H1 (cell line): ENCODE measurements around the gene PTGES. TPM values are rescaled to one million over a fixed set of nuclear protein-coding genes. Genes with fewer than 3 reads are reported as not detected.

ENCODE experiments used
- CTCF ChIA-PET: fragments of 300-600 bp; sonication (Branson Sonifier 250); formaldehyde crosslinking; loops from one replicate; lab custom pipeline; 2021; ENCODE audit not compliant: partially characterized antibody; lab: Charles Lee
- POLR2A ChIA-PET: fragments of 300-600 bp; sonication (Branson Sonifier 250); formaldehyde crosslinking; loops from one replicate; lab custom pipeline; 2021; ENCODE audit warnings: inconsistent platforms; ENCODE audit not compliant: partially characterized antibody; lab: Charles Lee
- DNase-seq, 2 experiments: peaks; one replicate each; pipeline versions ENCODE4 v3.0.0 to v3.0.0-alpha.2; 2010 to 2022; ENCODE audit warnings: low spot score in 2 of 2, low read depth in 1 of 2, mixed read lengths in 1 of 2
- FAIRE-seq: peaks from 2 replicates; lab custom pipeline; 2011; peaks lifted over from hg19 to GRCh38; lab: Jason Lieb, UNC
- H2AFZ ChIP-seq: 2 replicates; pipeline ENCODE4 v1.8.1; 2012; ENCODE audit warnings: low read length, inconsistent platforms
- H2AK5ac ChIP-seq: 2 replicates; pipeline ENCODE4 v1.6.1; 2013; ENCODE audit warnings: low read depth, low read length
- H2BK120ac ChIP-seq: replicated peaks from 2 replicates; pipeline ENCODE3; 2013; ENCODE audit warnings: low read depth, low read length, inconsistent platforms
- H2BK12ac ChIP-seq: 2 replicates; pipeline ENCODE4 v1.6.1; 2013; ENCODE audit warnings: low read depth, low read length
- H2BK15ac ChIP-seq: 2 replicates; pipeline ENCODE4 v1.6.1; 2013; ENCODE audit warnings: low read length
- H2BK20ac ChIP-seq: 2 replicates; pipeline ENCODE4 v1.6.1; 2013; ENCODE audit warnings: low read length
- H2BK5ac ChIP-seq: 2 replicates; pipeline ENCODE4 v1.6.1; 2013; ENCODE audit warnings: low read depth, low read length
- H3K14ac ChIP-seq: 2 replicates; pipeline ENCODE4 v1.6.1; 2013; ENCODE audit warnings: inconsistent platforms; ENCODE audit not compliant: insufficient read length
- H3K18ac ChIP-seq: 2 replicates; pipeline ENCODE4 v1.6.1; 2013; ENCODE audit warnings: low read length; ENCODE audit errors: extremely low read depth
- H3K23ac ChIP-seq: 2 replicates; pipeline ENCODE4 v1.6.1; 2013; ENCODE audit warnings: inconsistent platforms; ENCODE audit not compliant: insufficient read length
- H3K23me2 ChIP-seq: 2 replicates; pipeline ENCODE4 v1.6.1; 2013; ENCODE audit warnings: low read depth, low read length
- H3K27ac ChIP-seq: 2 replicates; pipeline ENCODE4 v1.6.1; 2011; ENCODE audit warnings: low read depth, low read length, inconsistent platforms
- H3K27me3 ChIP-seq, 4 experiments: replicated peaks in 1 of 4; 1 replicate in 1 of 4; 2 replicates in 3 of 4; pipeline versions ENCODE4 v1.6.1 to v1.8.1; 2011 to 2013; ENCODE audit warnings: low read length in 3 of 4, mild to moderate bottlenecking in 3 of 4, inconsistent platforms in 2 of 4, mixed read lengths in 2 of 4, moderate library complexity in 1 of 4; ENCODE audit not compliant: control insufficient read depth in 3 of 4, insufficient read depth in 3 of 4; ENCODE audit errors: extremely low read depth in 1 of 4
- H3K36me3 ChIP-seq, 4 experiments: 2 replicates each; pipeline versions ENCODE4 v1.6.1 to v1.8.1; 2011 to 2013; ENCODE audit warnings: mild to moderate bottlenecking in 4 of 4, low read length in 3 of 4, moderate library complexity in 2 of 4, control low read depth in 1 of 4, inconsistent platforms in 1 of 4; ENCODE audit not compliant: insufficient read depth in 4 of 4, control insufficient read depth in 2 of 4
- H3K4ac ChIP-seq: replicated peaks from 2 replicates; pipeline ENCODE3; 2013; ENCODE audit warnings: low read length, low read depth, mixed read lengths, inconsistent platforms; ENCODE audit not compliant: insufficient read length
- H3K4me1 ChIP-seq, 4 experiments: replicated peaks in 1 of 4; 1 replicate in 1 of 4; 2 replicates in 3 of 4; pipeline versions ENCODE4 v1.6.1 to v1.8.1; 2011 to 2013; ENCODE audit warnings: low read length in 3 of 4, inconsistent platforms in 2 of 4, mixed read lengths in 1 of 4; ENCODE audit not compliant: insufficient read depth in 4 of 4, control insufficient read depth in 3 of 4
- H3K4me2 ChIP-seq, 2 experiments: 2 replicates each; pipeline versions ENCODE4 v1.6.1 to v1.8.1; 2011 to 2013; ENCODE audit warnings: low read depth in 2 of 2, low read length in 2 of 2, control low read depth in 1 of 2, inconsistent platforms in 1 of 2, mild to moderate bottlenecking in 1 of 2; ENCODE audit not compliant: insufficient read depth in 1 of 2
- H3K4me3 ChIP-seq, 4 experiments: fragments of 200-600, 300-600 bp in 1 of 4; sonication (generic), shearing (Covaris generic), sonication (Bioruptor Twin) in 1 of 4; 2 replicates each; pipeline versions ENCODE4 v1.5.1 to v1.8.1; 2011 to 2016; ENCODE audit warnings: low read length in 4 of 4, low read depth in 3 of 4, control low read depth in 2 of 4, inconsistent platforms in 2 of 4, mild to moderate bottlenecking in 2 of 4, mixed read lengths in 1 of 4, moderate library complexity in 1 of 4; ENCODE audit not compliant: insufficient read depth in 2 of 4; ENCODE audit errors: extremely low read depth in 1 of 4
- H3K56ac ChIP-seq: replicated peaks from 2 replicates; pipeline ENCODE3; 2013; ENCODE audit warnings: low read depth, mild to moderate bottlenecking, mixed read lengths, low read length, inconsistent platforms; ENCODE audit not compliant: insufficient read length
- H3K79me1 ChIP-seq: 2 replicates; pipeline ENCODE4 v1.6.1; 2013; ENCODE audit warnings: low read depth, low read length, control low read depth
- H3K79me2 ChIP-seq, 2 experiments: 2 replicates each; pipeline versions ENCODE4 v1.6.1 to v1.8.1; 2012 to 2013; ENCODE audit warnings: low read length in 2 of 2, mild to moderate bottlenecking in 2 of 2, inconsistent platforms in 1 of 2; ENCODE audit not compliant: insufficient read depth in 2 of 2, control insufficient read depth in 1 of 2
- H3K9ac ChIP-seq, 4 experiments: replicated peaks in 1 of 4; 1 replicate in 1 of 4; 2 replicates in 3 of 4; pipeline versions ENCODE4 v1.6.1 to v1.8.1; 2011 to 2013; ENCODE audit warnings: low read depth in 3 of 4, low read length in 3 of 4, control low read depth in 2 of 4, mild to moderate bottlenecking in 2 of 4, moderate library complexity in 2 of 4, inconsistent platforms in 1 of 4; ENCODE audit errors: extremely low read depth in 1 of 4
- H3K9me3 ChIP-seq, 2 experiments: 2 replicates each; pipeline versions ENCODE4 v1.6.1 to v1.8.1; 2012 to 2013; ENCODE audit warnings: mild to moderate bottlenecking in 2 of 2, moderate library complexity in 2 of 2, control low read depth in 1 of 2, inconsistent platforms in 1 of 2, low read depth in 1 of 2, low read length in 1 of 2, mixed read lengths in 1 of 2; ENCODE audit not compliant: insufficient read depth in 2 of 2
- H4K20me1 ChIP-seq, 2 experiments: replicated peaks in 1 of 2; 2 replicates each; pipeline versions ENCODE3 to v1.8.1; 2011 to 2013; ENCODE audit warnings: inconsistent platforms in 2 of 2, low read length in 2 of 2, mild to moderate bottlenecking in 1 of 2; ENCODE audit not compliant: insufficient read depth in 2 of 2, control insufficient read depth in 1 of 2
- H4K5ac ChIP-seq: 2 replicates; pipeline ENCODE4 v1.6.1; 2013; ENCODE audit warnings: low read length, low read depth, mixed read lengths, inconsistent platforms; ENCODE audit not compliant: insufficient read length
- H4K8ac ChIP-seq: 2 replicates; pipeline ENCODE4 v1.8.0; 2013; ENCODE audit warnings: mild to moderate bottlenecking, moderate library complexity, low read length, inconsistent platforms; ENCODE audit not compliant: insufficient read depth; ENCODE audit errors: extremely low read depth
- H4K91ac ChIP-seq: replicated peaks from 2 replicates; pipeline ENCODE3; 2013; ENCODE audit warnings: low read length, mixed read lengths, inconsistent platforms; ENCODE audit not compliant: insufficient read length
- BRCA1 ChIP-seq: IDR thresholded peaks from 2 replicates; pipeline ENCODE4 v1.6.1; 2012; ENCODE audit warnings: low read depth, low read length, improper control_type of control experiment
- POU5F1 ChIP-seq: IDR thresholded peaks from 2 replicates; pipeline ENCODE4 v1.6.1; 2011; ENCODE audit warnings: low read depth, mild to moderate bottlenecking, low read length, moderate library complexity
- SP1 ChIP-seq: IDR thresholded peaks from 2 replicates; pipeline ENCODE4 v1.6.1; 2011; ENCODE audit warnings: low read depth, low read length
- WGBS, 2 experiments: shearing (Covaris generic) in 1 of 2; methylation state at CpG; one replicate each; pipeline versions ENCODE4 v1.1.6 to v1.1.7; 2013 to 2015; ENCODE audit warnings: low lambda C conversion rate in 2 of 2, mixed read lengths in 2 of 2, inconsistent platforms in 1 of 2, low coverage in 1 of 2, missing lambda C conversion rate in 1 of 2; ENCODE audit not compliant: insufficient replicate concordance in 2 of 2, insufficient coverage in 1 of 2, insufficient read length in 1 of 2; ENCODE audit errors: extremely low coverage in 1 of 2, missing lambda C conversion rate in 1 of 2; 5-methylcytosine and 5-hydroxymethylcytosine counted together
- polyA plus RNA-seq, 7 experiments: library from polyadenylated mRNA; depleted of rRNA in 3 of 7; stranded (reverse) in 5 of 7; unstranded in 2 of 7; fragments of >200 nt in 5 of 7; fragments of 200-250 nt in 2 of 7; gene quantifications; 1 replicate in 5 of 7; 2 replicates in 1 of 7; 4 replicates in 1 of 7; pipeline versions ENCODE4 v1.2.1 to v1.2.3, GENCODE V29; 2011 to 2013; ENCODE audit warnings: missing spikeins in 2 of 7, mixed read lengths in 2 of 7
- total RNA-seq: library from RNA; stranded (reverse); fragmentation: NEBNext Ultra II Directional; extraction: Animal tissue kit (Norgen Biotek cat#: 25700); gene quantifications from 2 replicates; pipeline ENCODE4 v1.2.1, GENCODE V29; 2021
- TF ChIP-seq, protein P1 (sequence below), 3 experiments: IDR thresholded peaks; 1 replicate in 2 of 3; 2 replicates in 1 of 3; pipeline versions ENCODE4 v1.5.1 to v1.6.1; 2011; ENCODE audit warnings: low read length in 3 of 3, mild to moderate bottlenecking in 3 of 3, inconsistent platforms in 2 of 3, low read depth in 1 of 3, moderate library complexity in 1 of 3; ENCODE audit not compliant: insufficient read depth in 1 of 3; ENCODE audit errors: control extremely low read depth in 1 of 3

The PTGES gene
- total and polyA plus RNA-seq, 2 of the 8 experiments (the other 6 are each of a cell fraction or from before 2014, with no cell fraction given), result 3.2 to 5.1 TPM

DNA sequence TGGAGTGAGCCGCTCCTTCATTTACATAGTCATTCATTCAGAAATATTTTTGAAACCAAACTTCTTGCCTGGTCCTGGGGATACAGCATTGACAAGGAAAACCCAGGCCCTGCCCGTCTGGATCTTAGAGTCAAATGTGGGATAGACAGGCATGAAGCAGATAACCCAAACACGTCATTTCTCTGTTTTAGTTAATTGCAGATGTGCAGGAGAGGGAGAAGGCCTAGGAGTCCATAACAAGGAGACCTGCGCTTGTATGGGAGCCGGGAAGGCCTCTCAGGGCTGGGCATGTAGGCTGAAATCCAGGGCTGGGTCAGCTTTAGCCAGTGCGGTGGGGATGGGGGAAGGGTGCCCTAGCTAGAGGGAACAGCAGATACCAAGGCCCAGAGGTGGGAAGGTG lies 44.0 kb downstream of the PTGES start:
- FAIRE-seq, result no peak
- no peak overlapping the region for H3K4ac ChIP-seq
- no peak overlapping the region for H3K27ac ChIP-seq
- no peak overlapping the region for H3K4me2 ChIP-seq
- ChIA-PET CTCF (interaction anchor here (1.9 to 3.0 kb wide), 2 partner anchors 12 to 18 kb away, joined by 12 to 20 read pairs; no protein-coding TSS in a partner anchor), POLR2A (no interaction called here)
- H3K56ac ChIP-seq, result no peak overlapping the region
- H2AFZ ChIP-seq, result no peak overlapping the region
- no peak overlapping the region for H3K4me3 ChIP-seq
- no peak overlapping the region for H2BK5ac ChIP-seq
- no peaks in the 10 kb centered on the region for H3K9me3 ChIP-seq
- H3K18ac ChIP-seq, result no peak overlapping the region
- no peaks in the 10 kb centered on the region for H4K20me1 ChIP-seq
- H3K14ac ChIP-seq, result no peak overlapping the region
- H3K79me2 ChIP-seq, result no peaks in the 10 kb centered on the region
- no peak overlapping the region for H2AK5ac ChIP-seq
- no peak overlapping the region for H3K23ac ChIP-seq
- no peak overlapping the region for H3K9ac ChIP-seq
- H3K4me1 ChIP-seq, result peaks cover 0 to 13% (median 0%) of the 10 kb centered on the region in 4 experiments; a peak in 2 of 7 replicates
- TF ChIP-seq, protein P1, sequence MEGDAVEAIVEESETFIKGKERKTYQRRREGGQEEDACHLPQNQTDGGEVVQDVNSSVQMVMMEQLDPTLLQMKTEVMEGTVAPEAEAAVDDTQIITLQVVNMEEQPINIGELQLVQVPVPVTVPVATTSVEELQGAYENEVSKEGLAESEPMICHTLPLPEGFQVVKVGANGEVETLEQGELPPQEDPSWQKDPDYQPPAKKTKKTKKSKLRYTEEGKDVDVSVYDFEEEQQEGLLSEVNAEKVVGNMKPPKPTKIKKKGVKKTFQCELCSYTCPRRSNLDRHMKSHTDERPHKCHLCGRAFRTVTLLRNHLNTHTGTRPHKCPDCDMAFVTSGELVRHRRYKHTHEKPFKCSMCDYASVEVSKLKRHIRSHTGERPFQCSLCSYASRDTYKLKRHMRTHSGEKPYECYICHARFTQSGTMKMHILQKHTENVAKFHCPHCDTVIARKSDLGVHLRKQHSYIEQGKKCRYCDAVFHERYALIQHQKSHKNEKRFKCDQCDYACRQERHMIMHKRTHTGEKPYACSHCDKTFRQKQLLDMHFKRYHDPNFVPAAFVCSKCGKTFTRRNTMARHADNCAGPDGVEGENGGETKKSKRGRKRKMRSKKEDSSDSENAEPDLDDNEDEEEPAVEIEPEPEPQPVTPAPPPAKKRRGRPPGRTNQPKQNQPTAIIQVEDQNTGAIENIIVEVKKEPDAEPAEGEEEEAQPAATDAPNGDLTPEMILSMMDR (IDR thresholded peaks at IDR 0.05; ENCODE audit: control extremely low read depth in 1 of 3, insufficient read depth in 1 of 3, low read depth in 1 of 3, low read length in 3 of 3), result no peak
- TF ChIP-seq BRCA1 (no peak), SP1 (no peak), POU5F1 (no peak)
- H3K23me2 ChIP-seq, result no peaks in the 10 kb centered on the region
- H2BK120ac ChIP-seq, result no peak overlapping the region
- no peaks in the 10 kb centered on the region for H3K79me1 ChIP-seq
- no peak overlapping the region for H2BK15ac ChIP-seq
- DNase-seq, result no peak
- H2BK20ac ChIP-seq, result no peak overlapping the region
- H3K36me3 ChIP-seq, result no peaks in the 10 kb centered on the region
- no peak overlapping the region for H4K5ac ChIP-seq
- no peaks in the 10 kb centered on the region for H3K27me3 ChIP-seq
- 82% methylated on average over 6 of the region's 6 CpGs; no CpG with 5 or more reads in 1 of the 2 experiments for WGBS, 2 experiments
- no peak overlapping the region for H4K8ac ChIP-seq
- no peak overlapping the region for H4K91ac ChIP-seq
- no peak overlapping the region for H2BK12ac ChIP-seq
